Measurements from ENCODE around the gene CADPS. TPM values are rescaled to one million over a fixed set of nuclear protein-coding genes. Genes with fewer than 3 reads are reported as not detected.

Gene CADPS
- total RNA-seq, 2 experiments from 2014 or later: not detected

GRCh38 chr3:62502315-62503300 is 372.6 kb downstream of the CADPS start:
- intact Hi-C loops (cut with DNase I, micrococcal nuclease): no loop called here
- ChIA-PET POLR2A (no interaction called here), CTCF (interaction anchor here (0.6 kb wide), 1 partner anchor 301 kb away, joined by 3 read pairs; no protein-coding TSS in a partner anchor)
- peaks cover 2% of the 10 kb centered on the region for H3K27me3 Mint-ChIP-seq
- H3K36me3 Mint-ChIP-seq (ENCODE audit: low read depth): no peaks in the 10 kb centered on the region
- DNase-seq (no peak), ATAC-seq (no peak)
- no peaks in the 10 kb centered on the region for H3K9me3 Mint-ChIP-seq (ENCODE audit: low read depth)
- H3K27ac Mint-ChIP-seq: no peak overlapping the region
- H3K4me1 Mint-ChIP-seq: no peaks in the 10 kb centered on the region
- no peak overlapping the region for H3K4me3 Mint-ChIP-seq

GRCh38 chr3:62501289-62501668 is 373.9 kb downstream of the CADPS start:
- no peaks in the 10 kb centered on the region for H3K4me1 Mint-ChIP-seq
- intact Hi-C loops (cut with DNase I, micrococcal nuclease): no loop called here
- ATAC-seq: no peak
- no peak overlapping the region for H3K4me3 Mint-ChIP-seq
- H3K36me3 Mint-ChIP-seq (ENCODE audit: low read depth): no peaks in the 10 kb centered on the region
- ChIA-PET POLR2A (no interaction called here), CTCF (no interaction called here)
- no peak for DNase-seq
- no peak overlapping the region for H3K27ac Mint-ChIP-seq
- no peaks in the 10 kb centered on the region for H3K9me3 Mint-ChIP-seq (ENCODE audit: low read depth)
- peaks cover 2% of the 10 kb centered on the region for H3K27me3 Mint-ChIP-seq

GRCh38 chr3:62500556-62501288 is 374.5 kb downstream of the CADPS start:
- Mint-ChIP-seq H3K36me3 (ENCODE audit: low read depth) (no peaks in the 10 kb centered on the region), H3K4me3 (no peak overlapping the region), H3K9me3 (ENCODE audit: low read depth) (no peaks in the 10 kb centered on the region), H3K4me1 (no peaks in the 10 kb centered on the region), H3K27me3 (peaks cover 2% of the 10 kb centered on the region), H3K27ac (no peak overlapping the region)
- no peak for ATAC-seq
- ChIA-PET POLR2A (no interaction called here), CTCF (no interaction called here)
- DNase-seq: no peak
- intact Hi-C loops (cut with DNase I, micrococcal nuclease): no loop called here

GRCh38 chr3:62497156-62497555 is 378.1 kb downstream of the CADPS start:
- Mint-ChIP-seq H3K27me3 (no peaks in the 10 kb centered on the region), H3K4me1 (no peaks in the 10 kb centered on the region), H3K27ac (no peak overlapping the region), H3K36me3 (ENCODE audit: low read depth) (no peaks in the 10 kb centered on the region), H3K4me3 (no peak overlapping the region), H3K9me3 (ENCODE audit: low read depth) (no peaks in the 10 kb centered on the region)
- ATAC-seq (no peak), DNase-seq (no peak)
- intact Hi-C loops (cut with DNase I, micrococcal nuclease): no loop called here
- POLR2A ChIA-PET: no interaction called here
- CTCF ChIA-PET: no interaction called here

- no peak for DNase-seq
- H3K4me1 Mint-ChIP-seq: no peaks in the 10 kb centered on the region
- no peaks in the 10 kb centered on the region for H3K9me3 Mint-ChIP-seq (ENCODE audit: low read depth)
- no peaks in the 10 kb centered on the region for H3K36me3 Mint-ChIP-seq (ENCODE audit: low read depth)
- no peak overlapping the region for H3K4me3 Mint-ChIP-seq
- intact Hi-C loops (cut with DNase I, micrococcal nuclease): no loop called here
- ATAC-seq: no peak
- ChIA-PET POLR2A (no interaction called here), CTCF (no interaction called here)
- H3K27ac Mint-ChIP-seq: no peak overlapping the region
- H3K27me3 Mint-ChIP-seq: no peaks in the 10 kb centered on the region
Measured at GRCh38 chr3:62496503-62496902, 378.7 kb downstream of the CADPS start.

GRCh38 chr3:62493109-62493801 is 382.0 kb downstream of the CADPS start:
- DNase-seq: no peak
- no peak overlapping the region for H3K27ac Mint-ChIP-seq
- H3K9me3 Mint-ChIP-seq (ENCODE audit: low read depth): no peaks in the 10 kb centered on the region
- CTCF ChIA-PET: no interaction called here
- no peak overlapping the region for H3K4me3 Mint-ChIP-seq
- intact Hi-C loops (cut with DNase I, micrococcal nuclease): no loop called here
- H3K36me3 Mint-ChIP-seq (ENCODE audit: low read depth): no peaks in the 10 kb centered on the region
- ATAC-seq: no peak
- no peaks in the 10 kb centered on the region for H3K27me3 Mint-ChIP-seq
- POLR2A ChIA-PET: no interaction called here
- H3K4me1 Mint-ChIP-seq: no peaks in the 10 kb centered on the region

- intact Hi-C loops (cut with DNase I, micrococcal nuclease): no loop called here
- CTCF ChIA-PET: no interaction called here
- H3K4me1 Mint-ChIP-seq: no peaks in the 10 kb centered on the region
- peaks cover 7% of the 10 kb centered on the region for H3K27me3 Mint-ChIP-seq
- no peak overlapping the region for H3K4me3 Mint-ChIP-seq
- ATAC-seq: no peak
- POLR2A ChIA-PET: no interaction called here
- no peak overlapping the region for H3K27ac Mint-ChIP-seq
- H3K36me3 Mint-ChIP-seq (ENCODE audit: low read depth): no peaks in the 10 kb centered on the region
- no peak for DNase-seq
- no peaks in the 10 kb centered on the region for H3K9me3 Mint-ChIP-seq (ENCODE audit: low read depth)
Measured at GRCh38 chr3:62482961-62483360, 392.3 kb downstream of the CADPS start.

GRCh38 chr3:62481962-62482361 is 393.3 kb downstream of the CADPS start:
- intact Hi-C loops (cut with DNase I, micrococcal nuclease): no loop called here
- H3K9me3 Mint-ChIP-seq (ENCODE audit: low read depth): no peaks in the 10 kb centered on the region
- POLR2A ChIA-PET: no interaction called here

GRCh38 chr3:62480056-62480455 is 395.2 kb downstream of the CADPS start:
- ATAC-seq (no peak), DNase-seq (no peak)
- Mint-ChIP-seq H3K4me1 (no peaks in the 10 kb centered on the region), H3K36me3 (ENCODE audit: low read depth) (no peaks in the 10 kb centered on the region), H3K27ac (no peak overlapping the region), H3K4me3 (no peak overlapping the region), H3K27me3 (peaks cover 4% of the 10 kb centered on the region), H3K9me3 (ENCODE audit: low read depth) (no peaks in the 10 kb centered on the region)
- ChIA-PET POLR2A (no interaction called here), CTCF (no interaction called here)
- intact Hi-C loops (cut with DNase I, micrococcal nuclease): no loop called here

More at GRCh38 chr3:62481962-62482361, 393.3 kb downstream of the CADPS start:
- no peak for DNase-seq
- Mint-ChIP-seq H3K4me1 (no peaks in the 10 kb centered on the region), H3K27me3 (peaks cover 6% of the 10 kb centered on the region), H3K36me3 (ENCODE audit: low read depth) (no peaks in the 10 kb centered on the region), H3K27ac (no peak overlapping the region), H3K4me3 (no peak overlapping the region)
- no peak for ATAC-seq
- CTCF ChIA-PET: interaction anchor here (0.7 to 0.8 kb wide), 2 partner anchors 87 to 1101 kb away, joined by 3 to 4 read pairs; no protein-coding TSS in a partner anchor

- H3K36me3 Mint-ChIP-seq (ENCODE audit: low read depth): no peaks in the 10 kb centered on the region
- ChIA-PET POLR2A (no interaction called here), CTCF (no interaction called here)
- no peaks in the 10 kb centered on the region for H3K9me3 Mint-ChIP-seq (ENCODE audit: low read depth)
- no peak for ATAC-seq
- DNase-seq: no peak
- H3K4me3 Mint-ChIP-seq: no peak overlapping the region
- peaks cover 4% of the 10 kb centered on the region for H3K27me3 Mint-ChIP-seq
- H3K4me1 Mint-ChIP-seq: no peaks in the 10 kb centered on the region
- H3K27ac Mint-ChIP-seq: no peak overlapping the region
- intact Hi-C loops (cut with DNase I, micrococcal nuclease): no loop called here
Measured at GRCh38 chr3:62479326-62479725, 395.9 kb downstream of the CADPS start.

- H3K9me3 Mint-ChIP-seq (ENCODE audit: low read depth): no peaks in the 10 kb centered on the region
- peaks cover 6% of the 10 kb centered on the region for H3K27me3 Mint-ChIP-seq
- no peak for ATAC-seq
- ChIA-PET POLR2A (no interaction called here), CTCF (no interaction called here)
- H3K4me1 Mint-ChIP-seq: no peaks in the 10 kb centered on the region
- no peak for DNase-seq
- H3K27ac Mint-ChIP-seq: no peak overlapping the region
- intact Hi-C loops (cut with DNase I, micrococcal nuclease): no loop called here
- no peak overlapping the region for H3K4me3 Mint-ChIP-seq
- no peaks in the 10 kb centered on the region for H3K36me3 Mint-ChIP-seq (ENCODE audit: low read depth)
Measured at GRCh38 chr3:62475306-62475705, 399.9 kb downstream of the CADPS start.

Data from activated CD4-positive, alpha-beta T cell treated with anti-CD3 and anti-CD28 coated beads for 36 hours (primary cell).